Inflammatory macrophage (primary cell): Measurements from ENCODE around the gene B4GALT7.
"Not testable (repeated sequence)": the region's sequence is repeated elsewhere in the genome, so short reads cannot be mapped to it uniquely, and the experiment has no call there.

Experiments used
- DNase-seq, 2 donors: peaks; one replicate each; pipeline ENCODE4 v3.0.0-alpha.2; 2020 to 2022
- total RNA-seq, 18 experiments: gene quantifications; one replicate each; lab custom pipeline; 2026; ENCODE audit warnings: mixed read lengths in 6 of 18, inconsistent platforms in 2 of 18; lab: John Stamatoyannopoulos, UW

Gene B4GALT7
- total RNA-seq, result 5.4 to 22.7 (median 16.1) reads per million in 18 experiments

DNA sequence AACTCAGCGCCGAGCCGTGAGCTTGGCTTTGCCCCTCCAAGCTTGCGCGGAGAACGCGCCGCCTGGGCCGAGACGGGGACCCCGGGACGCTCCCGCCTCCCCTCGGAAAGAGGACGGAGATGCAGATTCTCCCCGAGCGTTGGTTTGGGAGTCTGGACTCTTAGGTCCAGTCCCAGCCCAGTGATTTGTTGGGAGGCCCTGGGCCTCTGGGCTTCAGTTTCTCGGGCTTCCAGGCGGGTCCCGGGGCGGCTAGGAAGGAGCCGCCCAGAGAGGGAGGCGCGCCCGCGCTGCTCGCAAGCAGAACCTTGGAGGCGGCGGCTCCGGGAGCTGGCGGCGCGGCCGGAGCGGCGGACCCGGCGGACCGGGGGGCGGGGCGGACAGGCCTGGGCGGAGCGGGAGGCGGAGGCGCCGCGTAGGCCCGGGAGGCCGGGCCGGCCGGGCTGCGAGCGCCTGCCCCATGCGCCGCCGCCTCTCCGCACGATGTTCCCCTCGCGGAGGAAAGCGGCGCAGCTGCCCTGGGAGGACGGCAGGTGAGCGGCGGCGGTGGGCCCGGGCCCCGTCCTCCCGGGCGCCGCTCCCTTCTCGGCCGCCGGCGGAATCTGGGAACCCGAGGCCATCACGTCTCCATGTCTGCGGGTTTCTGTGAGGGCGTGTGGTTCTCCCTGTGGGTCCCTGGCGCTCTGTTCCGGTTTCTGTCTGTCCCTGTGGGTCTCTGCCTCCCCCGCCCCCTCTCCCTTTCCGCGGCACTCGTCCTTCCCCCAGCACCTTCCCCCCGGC, at the start of gene B4GALT7:
Gene B4GALT7, plus strand, starts transcription at position 402 of the 777 bp plus-strand sequence. Its CDS starts 79 bp downstream, at position 481.
- DNase-seq, result peak; percentile 77 to 89

- no peak for DNase-seq
Observed at GRCh38 chr5:177552839-177553455, 47.0 kb upstream of the B4GALT7 start.

GRCh38 chr5:177553671-177554429, 46.1 kb upstream of the B4GALT7 start:
- peak in 1 of 2 donors; percentile 29 for DNase-seq

GRCh38 chr5:177554474-177555111, 45.3 kb upstream of the B4GALT7 start, which contains the start of gene FAM193B:
FAM193B (minus strand) TSS chr5:177554563; CDS start chr5:177554458, 105 bp downstream.
- DNase-seq, result peak; percentile 93 to 95

DNA sequence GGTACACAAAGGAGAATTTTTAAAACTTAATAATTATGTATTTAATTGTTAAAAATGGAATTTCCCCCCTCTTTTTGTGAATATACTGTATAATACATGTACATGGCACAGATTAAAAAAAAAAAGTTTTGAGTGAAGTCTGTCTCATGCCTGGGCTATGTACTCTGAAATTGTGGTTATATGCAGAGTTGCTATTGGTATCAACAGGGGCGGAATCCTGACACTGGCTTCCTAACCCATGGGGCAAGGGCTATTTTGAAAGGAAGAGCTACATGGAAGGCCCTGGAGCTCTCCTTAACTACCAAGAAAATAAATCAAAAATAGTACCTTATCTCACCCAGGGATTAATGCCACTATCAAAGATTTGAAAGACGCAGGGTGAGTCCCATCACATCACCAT, 44.7 kb upstream of the B4GALT7 start:
- DNase-seq, result no peak

DNA sequence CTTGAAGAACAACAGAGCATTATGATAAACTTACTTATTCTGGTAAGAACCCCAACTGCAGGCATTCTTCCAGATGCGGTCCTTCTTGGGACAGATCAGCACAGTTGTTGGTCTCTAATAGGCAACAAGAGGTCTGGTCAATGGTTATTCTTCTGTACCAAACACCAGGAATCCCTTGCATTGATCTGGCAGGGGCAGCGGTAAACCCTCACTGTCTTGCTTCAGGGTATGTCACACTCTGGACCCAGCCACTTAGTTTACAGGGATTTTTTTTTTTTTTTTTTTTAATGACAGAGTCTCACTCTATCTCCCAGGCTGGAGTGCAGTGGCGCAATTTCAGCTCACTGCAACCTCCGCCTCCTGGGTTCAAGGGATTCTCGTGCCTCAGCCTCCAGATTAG, 44.3 kb upstream of the B4GALT7 start:
- no peak for DNase-seq

DNA sequence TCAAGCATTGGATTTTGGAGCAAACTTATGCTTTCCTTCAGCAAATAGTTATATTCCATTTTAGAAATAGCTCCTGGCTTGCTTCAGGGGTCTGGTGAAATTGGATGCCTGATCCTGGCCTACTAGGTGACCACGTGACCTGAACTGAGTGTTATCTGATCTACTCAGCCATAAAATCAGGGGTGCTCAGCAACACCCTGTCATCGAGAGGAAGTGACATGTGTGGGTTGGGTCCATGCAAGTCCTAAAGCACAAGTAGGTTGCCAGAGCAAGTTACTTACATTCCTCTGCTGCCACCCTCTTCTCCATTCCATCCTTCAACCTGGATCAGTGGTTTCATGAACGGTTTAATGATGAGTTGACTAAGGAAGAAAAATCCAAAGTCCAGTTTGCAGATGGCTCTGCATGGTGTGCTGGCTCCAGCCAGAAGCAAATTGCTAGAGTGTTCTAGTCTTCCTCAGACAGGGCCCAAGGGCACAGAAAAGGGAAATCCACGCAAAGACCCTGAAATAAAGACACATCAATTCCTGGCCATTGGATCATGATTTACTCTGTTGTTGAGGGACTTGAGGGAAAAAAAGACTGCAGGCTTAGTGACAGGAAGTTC, 42.8 kb upstream of the B4GALT7 start:
- peak; percentile 26 to 38 for DNase-seq

DNA sequence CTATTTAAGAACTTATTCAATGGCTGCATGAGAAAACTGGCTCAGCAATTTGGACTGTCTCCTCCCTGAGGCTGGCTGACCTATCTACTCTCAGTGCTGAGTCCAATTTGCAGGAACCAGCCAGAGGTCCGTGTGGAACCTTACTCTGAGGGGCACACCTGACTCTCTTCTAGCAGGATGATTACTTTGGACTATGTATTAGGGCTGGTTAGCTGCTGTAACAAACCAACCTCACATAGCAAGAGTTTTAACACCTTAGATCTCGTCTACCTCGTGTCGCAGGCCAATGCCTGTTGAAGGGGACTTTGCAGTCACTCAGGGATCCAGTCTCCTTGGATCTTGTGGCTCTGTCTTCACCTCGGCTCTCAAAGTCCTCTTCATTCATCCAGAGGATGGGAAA, 42.1 kb upstream of the B4GALT7 start:
- DNase-seq, result no peak

- DNase-seq, result not testable (repeated sequence)
Observed at GRCh38 chr5:177559446-177559941, 40.4 kb upstream of the B4GALT7 start.

DNA sequence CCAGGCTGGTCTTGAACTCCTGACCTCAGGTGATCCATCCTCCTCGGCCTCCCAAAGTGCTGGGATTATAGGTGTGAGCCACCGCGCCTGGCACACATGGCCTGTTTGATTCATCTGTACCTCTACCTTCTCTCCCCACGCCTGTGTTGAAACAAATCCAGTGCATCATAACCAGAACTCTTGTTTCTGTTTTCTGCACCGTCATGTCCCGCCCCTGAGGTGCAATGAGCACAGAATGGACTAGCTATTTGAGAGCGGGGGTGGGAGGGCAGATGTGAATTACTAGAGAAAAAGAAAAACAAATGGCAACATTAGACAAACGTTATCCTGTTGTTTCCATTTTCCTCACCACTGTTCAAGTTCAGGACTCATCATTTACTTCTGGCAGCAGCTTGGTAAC, 34.9 kb upstream of the B4GALT7 start:
- DNase-seq, result no peak

DNA sequence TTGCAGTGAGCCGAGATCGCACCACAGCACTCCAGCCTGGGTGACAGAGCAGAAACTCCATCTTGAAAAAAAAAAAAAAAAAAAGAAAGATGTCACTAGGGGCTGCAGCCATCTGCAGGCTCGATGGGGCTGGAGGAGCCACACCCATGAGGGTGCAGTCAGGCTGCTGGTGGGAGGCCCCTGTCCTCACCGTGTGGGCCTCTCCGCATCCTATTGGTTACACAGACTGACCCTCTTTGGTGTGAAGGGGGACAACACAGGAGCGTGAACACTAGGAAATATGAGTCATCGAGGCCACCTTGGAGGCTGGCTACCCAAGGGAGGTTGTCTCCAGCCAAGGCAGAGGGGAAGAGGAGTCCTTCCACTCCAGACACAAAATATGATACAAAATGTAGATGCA, 31.6 kb upstream of the B4GALT7 start:
- DNase-seq, result no peak

DNA sequence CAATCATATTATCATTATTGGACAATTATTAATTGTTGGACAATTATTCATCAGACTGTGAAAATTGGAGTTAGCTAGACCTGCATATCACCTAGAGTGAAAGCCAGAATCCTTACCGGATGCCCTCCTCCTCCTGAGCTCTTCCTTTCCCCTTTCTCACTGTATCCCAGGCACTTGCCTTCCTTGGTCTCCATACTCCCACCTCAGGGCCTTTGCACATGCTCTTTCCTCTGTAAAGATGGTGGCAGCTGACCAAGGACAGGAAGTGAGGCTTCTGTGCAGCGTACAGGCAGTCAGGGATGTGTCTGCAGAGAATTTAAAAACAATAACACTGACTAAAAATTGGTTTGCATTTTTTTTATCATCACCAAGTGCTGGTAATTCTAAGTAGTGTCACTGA, 30.0 kb upstream of the B4GALT7 start:
- DNase-seq, result no peak

DNA sequence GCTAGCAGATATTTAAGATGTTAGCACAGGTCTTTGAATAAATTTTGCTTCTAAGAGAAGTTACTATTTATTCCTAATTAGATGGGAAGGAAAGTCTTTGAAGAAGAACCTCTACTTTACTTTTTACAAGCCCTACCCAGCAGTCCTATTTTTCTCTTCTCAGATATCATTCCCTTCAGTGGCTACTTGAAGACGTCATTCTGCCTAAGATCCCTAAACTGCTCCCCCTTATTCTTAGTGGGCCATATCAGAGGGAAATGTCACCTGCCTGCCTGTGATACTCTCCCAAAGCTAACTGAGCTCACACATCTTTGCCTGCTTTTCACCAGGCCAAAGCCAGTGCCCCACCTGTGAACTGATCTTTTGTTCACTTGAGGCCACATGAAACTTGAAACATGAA, 24.4 kb upstream of the B4GALT7 start:
- DNase-seq, result no peak

DNA sequence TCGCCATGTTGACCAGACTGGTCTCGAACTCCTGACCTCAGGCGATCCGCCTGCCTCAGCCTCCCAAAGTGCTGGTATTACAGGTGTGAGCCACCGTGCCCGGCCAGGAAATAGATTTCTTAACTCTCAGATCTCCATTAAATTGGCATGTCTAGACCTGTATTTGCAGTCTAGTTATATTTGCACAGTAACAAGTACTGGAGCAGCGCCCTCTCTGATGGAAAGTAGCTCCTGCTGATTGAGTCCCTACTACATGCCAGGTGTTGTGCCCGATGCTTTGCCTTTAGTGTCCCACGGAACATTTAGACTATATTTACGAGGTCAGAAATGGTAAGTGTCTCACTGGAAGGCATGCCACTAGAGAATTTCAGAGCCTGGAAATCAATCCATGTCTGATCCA, 23.8 kb upstream of the B4GALT7 start:
- no peak for DNase-seq

- no peak for DNase-seq
Observed at GRCh38 chr5:177578316-177578715, 21.6 kb upstream of the B4GALT7 start.

DNA sequence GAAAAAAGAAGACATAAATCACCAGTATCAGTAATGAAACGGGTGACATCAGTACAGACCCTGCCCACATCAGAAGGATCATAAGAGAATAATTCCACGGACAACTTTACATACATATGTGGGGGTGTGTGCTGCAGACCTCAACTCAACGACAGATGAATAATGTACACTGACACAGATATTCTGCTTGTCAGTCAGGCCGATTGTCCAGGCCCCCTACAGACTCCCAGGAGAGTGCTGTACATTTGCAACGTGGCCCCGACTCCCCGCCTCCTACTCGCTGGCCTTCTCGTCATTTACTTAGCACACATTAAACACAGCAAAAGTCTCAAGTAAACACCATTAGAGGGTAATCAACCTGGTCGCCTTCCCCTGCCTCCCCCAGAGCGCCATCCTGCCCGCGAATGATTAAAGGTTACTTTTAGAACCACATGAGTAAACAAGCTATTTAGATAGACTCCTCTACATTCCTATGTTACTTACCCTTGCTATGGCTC, 11.5 kb upstream of the B4GALT7 start:
- no peak for DNase-seq

- DNase-seq, result no peak
Observed at GRCh38 chr5:177590406-177590805, 9.5 kb upstream of the B4GALT7 start.

- DNase-seq, result no peak
Observed at GRCh38 chr5:177591690-177592009, 8.3 kb upstream of the B4GALT7 start.

DNA sequence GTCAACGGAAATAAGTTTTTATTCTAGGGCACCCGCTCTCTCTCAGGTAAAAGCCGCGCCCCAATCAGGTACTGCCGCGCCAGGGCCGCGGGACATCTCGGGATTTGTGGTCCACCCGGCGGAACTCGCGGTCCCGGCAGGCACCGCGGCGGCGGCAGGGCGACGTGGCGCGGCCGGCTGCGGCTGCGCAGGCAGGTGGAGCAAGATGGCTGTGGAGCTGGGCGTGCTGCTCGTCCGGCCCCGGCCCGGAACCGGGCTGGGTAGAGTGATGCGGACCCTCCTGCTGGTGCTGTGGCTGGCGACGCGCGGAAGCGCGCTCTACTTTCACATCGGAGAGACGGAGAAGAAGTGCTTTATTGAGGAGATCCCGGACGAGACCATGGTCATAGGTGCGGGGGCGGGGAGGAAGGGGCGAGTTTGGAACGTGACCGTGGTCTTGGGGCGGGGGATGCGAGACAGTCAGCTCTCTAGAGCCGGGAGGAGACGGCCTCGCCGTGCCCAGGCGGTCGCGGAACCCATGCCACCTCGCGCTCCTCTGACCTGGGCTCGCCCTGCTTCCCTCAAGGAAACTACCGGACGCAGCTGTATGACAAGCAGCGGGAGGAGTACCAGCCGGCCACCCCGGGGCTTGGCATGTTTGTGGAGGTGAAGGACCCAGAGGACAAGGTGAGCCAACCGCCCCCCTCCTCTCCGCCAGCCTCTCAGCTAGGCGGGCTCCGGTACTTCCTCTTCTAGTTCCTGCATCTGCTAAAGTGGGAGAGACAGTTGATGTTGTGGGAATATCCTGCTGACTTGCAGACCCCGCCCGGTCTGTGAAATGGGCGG, 7.7 kb upstream of the B4GALT7 start, which contains the start of gene TMED9:
Gene TMED9, plus strand, starts transcription at position 194 of the 825 bp plus-strand sequence. Its CDS starts 12 bp downstream, at position 206.
- DNase-seq, result peak; percentile 79 to 88

- no peak for DNase-seq
Observed at GRCh38 chr5:177592905-177593304, 7.0 kb upstream of the B4GALT7 start.

DNA sequence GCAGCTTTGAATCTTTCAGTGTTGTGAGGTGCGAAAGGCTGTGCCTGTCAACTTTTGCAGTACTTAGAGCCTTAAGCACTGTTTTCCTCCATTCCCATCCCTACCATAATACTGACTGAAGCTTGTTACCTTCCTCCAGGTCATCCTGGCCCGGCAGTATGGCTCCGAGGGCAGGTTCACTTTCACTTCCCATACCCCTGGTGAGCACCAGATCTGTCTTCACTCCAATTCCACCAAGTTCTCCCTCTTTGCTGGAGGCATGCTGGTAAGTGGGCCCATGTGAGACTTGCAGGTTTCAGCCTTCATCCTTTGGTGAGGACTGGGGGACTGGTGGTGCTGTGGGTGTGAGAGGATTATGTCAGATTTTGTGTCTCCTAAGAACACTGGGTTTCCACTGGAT, 6.4 kb upstream of the B4GALT7 start:
- no peak for DNase-seq
